GM23338 (cell line): Measurements from ENCODE around the gene GALNT6. TPM values are rescaled to one million over a fixed set of nuclear protein-coding genes. Genes with fewer than 3 reads are reported as not detected.

Experiments used
- ATAC-seq: fragments of 200-7000 bp; cut with Tn5 transposase; 3 replicates; pipeline ENCODE4 v1.9.1; 2020
- DNase-seq: peaks from one replicate; pipeline ENCODE4 v3.0.0-alpha.2; 2015; ENCODE audit warnings: low spot score
- H2AFZ ChIP-seq: fragments of 200-600 bp; sonication (generic); 2 replicates; pipeline ENCODE4 v1.8.0; 2016; ENCODE audit warnings: antibody characterized with exemption, mild to moderate bottlenecking, moderate library complexity
- H3F3A ChIP-seq: fragments of 200-600 bp; sonication (generic); replicated peaks from 2 replicates; pipeline ENCODE4 v1.8.0; 2017; ENCODE audit warnings: antibody characterized with exemption, mixed run types, low read depth
- H3K27ac ChIP-seq: fragments of 200-600 bp; sonication (generic); 2 replicates; pipeline ENCODE4 v1.6.1; 2016; ENCODE audit warnings: low read depth
- H3K27me3 ChIP-seq: fragments of 200-600 bp; sonication (generic); 2 replicates; pipeline ENCODE4 v1.8.0; 2016; ENCODE audit warnings: mild to moderate bottlenecking, mixed run types, moderate library complexity; ENCODE audit not compliant: insufficient read depth
- H3K36me3 ChIP-seq: fragments of 200-600 bp; sonication (generic); 2 replicates; pipeline ENCODE4 v1.8.0; 2016; ENCODE audit warnings: mild to moderate bottlenecking; ENCODE audit not compliant: insufficient read depth
- H3K4me1 ChIP-seq: fragments of 200-600 bp; sonication (generic); 2 replicates; pipeline ENCODE4 v1.8.0; 2016; ENCODE audit warnings: mild to moderate bottlenecking, moderate library complexity; ENCODE audit not compliant: insufficient read depth
- H3K4me2 ChIP-seq: fragments of 200-600 bp; sonication (generic); 2 replicates; pipeline ENCODE4 v1.7.1; 2017; ENCODE audit warnings: mixed run types
- H3K4me3 ChIP-seq: fragments of 200-600 bp; sonication (generic); 2 replicates; pipeline ENCODE4 v1.6.1; 2016; ENCODE audit warnings: mixed run types
- H3K79me2 ChIP-seq: fragments of 200-600 bp; sonication (generic); replicated peaks from 2 replicates; pipeline ENCODE4 v1.8.0; 2017; ENCODE audit warnings: mild to moderate bottlenecking; ENCODE audit not compliant: insufficient read depth
- H3K9me2 ChIP-seq: fragments of 200-600 bp; sonication (generic); 2 replicates; pipeline ENCODE4 v1.8.0; 2017; ENCODE audit not compliant: insufficient read depth
- H4K20me1 ChIP-seq: fragments of 200-600 bp; sonication (generic); replicated peaks from 2 replicates; pipeline ENCODE4 v1.8.0; 2017; ENCODE audit warnings: mild to moderate bottlenecking; ENCODE audit not compliant: insufficient read depth
- H3K27ac Mint-ChIP-seq: 2 replicates; pipeline ENCODE4 v1.8.0; 2020; ENCODE audit warnings: inconsistent platforms, mild to moderate bottlenecking, moderate library complexity, mixed read lengths
- H3K27me3 Mint-ChIP-seq: 3 replicates; pipeline ENCODE4 v1.8.0; 2022; ENCODE audit warnings: low read depth, mild to moderate bottlenecking, moderate library complexity, mixed read lengths, inconsistent platforms; ENCODE audit not compliant: insufficient read depth, poor library complexity
- H3K36me3 Mint-ChIP-seq: 3 replicates; pipeline ENCODE4 v1.8.0; 2021; ENCODE audit warnings: low read depth, mild to moderate bottlenecking, inconsistent platforms, moderate library complexity, mixed read lengths
- H3K4me1 Mint-ChIP-seq: 3 replicates; pipeline ENCODE4 v1.8.0; 2020; ENCODE audit warnings: mild to moderate bottlenecking, inconsistent platforms, mixed read lengths
- H3K4me3 Mint-ChIP-seq: 3 replicates; pipeline ENCODE4 v1.8.0; 2021; ENCODE audit warnings: moderate library complexity, mild to moderate bottlenecking, inconsistent platforms, mixed read lengths
- H3K9me3 Mint-ChIP-seq: 3 replicates; pipeline ENCODE4 v1.8.0; 2020; ENCODE audit warnings: moderate library complexity, mild to moderate bottlenecking, inconsistent platforms, mixed read lengths
- CREB1 ChIP-seq: fragments of 250-450 bp; sonication (Bioruptor Pico); IDR thresholded peaks from 2 replicates; pipeline ENCODE4 v1.5.0; 2020; ENCODE audit warnings: low read depth, mild to moderate bottlenecking, moderate library complexity
- CTCF ChIP-seq, 2 experiments: fragments of 200-600 bp in 1 of 2; sonication (generic) in 1 of 2; conservative IDR thresholded peaks; 2 replicates each; pipeline versions ENCODE4 v1.5.1 to v1.6.1; 2016 to 2017; ENCODE audit warnings: antibody characterized with exemption in 2 of 2, low read depth in 2 of 2, mild to moderate bottlenecking in 2 of 2, moderate library complexity in 1 of 2
- EZH2 ChIP-seq: fragments of 200-600 bp; sonication (generic); IDR thresholded peaks from one replicate; pipeline ENCODE4 v1.8.0; 2017; ENCODE audit warnings: antibody characterized with exemption, mild to moderate bottlenecking, low read depth; ENCODE audit not compliant: unreplicated experiment
- EZH2phosphoT487 ChIP-seq: fragments of 200-600 bp; sonication (generic); IDR thresholded peaks from one replicate; pipeline ENCODE4 v1.8.1; 2018; ENCODE audit warnings: antibody characterized with exemption; ENCODE audit not compliant: unreplicated experiment
- JUNB ChIP-seq: IDR thresholded peaks from one replicate; pipeline ENCODE4 v1.6.1; 2016; ENCODE audit warnings: antibody characterized with exemption; ENCODE audit not compliant: unreplicated experiment
- NANOG ChIP-seq: IDR thresholded peaks from 2 replicates; pipeline ENCODE4 v1.6.1; 2016; ENCODE audit warnings: antibody characterized with exemption, borderline replicate concordance
- REST ChIP-seq: IDR thresholded peaks from one replicate; pipeline ENCODE4 v1.6.1; 2018; ENCODE audit warnings: antibody characterized with exemption; ENCODE audit not compliant: unreplicated experiment
- ZNF462 ChIP-seq: fragments of 250-450 bp; sonication (Bioruptor Pico); IDR thresholded peaks from 2 replicates; pipeline ENCODE4 v1.5.0; 2020; ENCODE audit warnings: mild to moderate bottlenecking, moderate library complexity
- polyA plus RNA-seq: library from polyadenylated mRNA; unstranded; fragments of >200 nt; fragmentation: Nextera tagmentation; extraction: Ambion mirVana; gene quantifications from 2 replicates; pipeline ENCODE4 v1.2.1, GENCODE V29; 2016
- total RNA-seq: library from RNA; depleted of rRNA; stranded (reverse); fragments of >200 nt; shearing (Covaris generic); gene quantifications from 2 replicates; pipeline ENCODE4 v1.2.3, GENCODE V29; 2014
- TF ChIP-seq, protein P1 (sequence below): IDR thresholded peaks from 2 replicates; pipeline ENCODE4 v1.6.1; 2016; ENCODE audit warnings: antibody characterized with exemption

The GALNT6 gene
- total and polyA plus RNA-seq, 2 experiments from 2014 or later: 8.1 to 18.6 TPM

DNA sequence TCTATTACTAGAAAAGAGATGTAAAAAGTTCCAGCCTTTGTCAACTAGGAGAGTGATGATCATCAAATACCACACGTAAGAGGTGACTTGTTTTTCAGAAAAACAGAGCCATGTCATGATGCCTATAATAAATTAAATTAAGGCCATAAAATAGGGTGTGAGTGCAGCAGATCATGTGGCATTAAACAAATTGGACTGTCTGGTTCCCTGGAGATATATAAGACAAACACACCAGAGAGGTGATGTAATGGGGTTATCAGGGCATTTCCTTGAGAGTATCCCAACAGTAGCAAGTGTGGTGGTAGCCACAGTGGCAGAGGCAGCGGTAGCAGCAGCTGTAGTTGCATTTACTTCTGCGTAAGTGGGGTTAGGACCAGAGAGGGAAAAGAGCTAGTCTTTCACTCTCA lies 14.6 kb upstream of the GALNT6 start:
- H3K4me3 Mint-ChIP-seq: no peak overlapping the region
- H3K27ac Mint-ChIP-seq: no peak overlapping the region
- TF ChIP-seq EZH2phosphoT487: no peak
- TF ChIP-seq CTCF (conservative IDR thresholded peaks at IDR 0.05; ENCODE audit: low read depth in 2 of 2): no peak
- TF ChIP-seq CREB1 (CRISPR knock-in tag): no peak
- TF ChIP-seq JUNB: no peak
- TF ChIP-seq REST: no peak
- no peak for TF ChIP-seq EZH2
- Histone ChIP-seq H3K4me1 (no peaks in the 10 kb centered on the region), H3K27me3 (no peaks in the 10 kb centered on the region), H3K4me2 (no peak overlapping the region), H3F3A (no peaks in the 10 kb centered on the region), H3K79me2 (no peaks in the 10 kb centered on the region), H3K9me2 (no peaks in the 10 kb centered on the region), H4K20me1 (no peaks in the 10 kb centered on the region; the same call in 1 of the 2 replicates), H3K27ac (no peak overlapping the region), H2AFZ (no peak overlapping the region), H3K4me3 (no peak overlapping the region), H3K36me3 (no peaks in the 10 kb centered on the region)
- no peak for ATAC-seq
- H3K9me3 Mint-ChIP-seq: no peaks in the 10 kb centered on the region
- peaks cover 7% of the 10 kb centered on the region; the same call in 1 of the 3 replicates for H3K4me1 Mint-ChIP-seq
- no peaks in the 10 kb centered on the region for H3K36me3 Mint-ChIP-seq
- H3K27me3 Mint-ChIP-seq: peaks cover 3% of the 10 kb centered on the region
- no peak for DNase-seq

GRCh38 chr12:51404627-51405026 lies 13.4 kb upstream of the GALNT6 start:
- peaks cover 3% of the 10 kb centered on the region for H3K27me3 Mint-ChIP-seq
- Histone ChIP-seq H3K27ac (no peak overlapping the region), H3K36me3 (no peaks in the 10 kb centered on the region), H4K20me1 (no peaks in the 10 kb centered on the region; the same call in 1 of the 2 replicates), H3K4me2 (no peak overlapping the region), H3K79me2 (no peaks in the 10 kb centered on the region), H3K9me2 (no peaks in the 10 kb centered on the region), H3F3A (no peaks in the 10 kb centered on the region), H3K4me3 (no peak overlapping the region), H3K4me1 (no peaks in the 10 kb centered on the region), H2AFZ (no peak overlapping the region), H3K27me3 (no peaks in the 10 kb centered on the region)
- DNase-seq (no peak), ATAC-seq (no peak)
- no peak overlapping the region; the same call in 2 of the 3 replicates for H3K4me3 Mint-ChIP-seq
- peaks cover 7% of the 10 kb centered on the region; the same call in 1 of the 3 replicates for H3K4me1 Mint-ChIP-seq
- no peaks in the 10 kb centered on the region for H3K36me3 Mint-ChIP-seq
- H3K27ac Mint-ChIP-seq: no peak overlapping the region
- H3K9me3 Mint-ChIP-seq: no peaks in the 10 kb centered on the region
- TF ChIP-seq EZH2phosphoT487 (no peak), NANOG (no peak), JUNB (no peak), ZNF462 (CRISPR knock-in tag) (no peak), CREB1 (CRISPR knock-in tag) (no peak)
- TF ChIP-seq, protein P1, sequence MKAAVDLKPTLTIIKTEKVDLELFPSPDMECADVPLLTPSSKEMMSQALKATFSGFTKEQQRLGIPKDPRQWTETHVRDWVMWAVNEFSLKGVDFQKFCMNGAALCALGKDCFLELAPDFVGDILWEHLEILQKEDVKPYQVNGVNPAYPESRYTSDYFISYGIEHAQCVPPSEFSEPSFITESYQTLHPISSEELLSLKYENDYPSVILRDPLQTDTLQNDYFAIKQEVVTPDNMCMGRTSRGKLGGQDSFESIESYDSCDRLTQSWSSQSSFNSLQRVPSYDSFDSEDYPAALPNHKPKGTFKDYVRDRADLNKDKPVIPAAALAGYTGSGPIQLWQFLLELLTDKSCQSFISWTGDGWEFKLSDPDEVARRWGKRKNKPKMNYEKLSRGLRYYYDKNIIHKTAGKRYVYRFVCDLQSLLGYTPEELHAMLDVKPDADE: no peak
